ENCODE results near the gene SPZ1.

DNA sequence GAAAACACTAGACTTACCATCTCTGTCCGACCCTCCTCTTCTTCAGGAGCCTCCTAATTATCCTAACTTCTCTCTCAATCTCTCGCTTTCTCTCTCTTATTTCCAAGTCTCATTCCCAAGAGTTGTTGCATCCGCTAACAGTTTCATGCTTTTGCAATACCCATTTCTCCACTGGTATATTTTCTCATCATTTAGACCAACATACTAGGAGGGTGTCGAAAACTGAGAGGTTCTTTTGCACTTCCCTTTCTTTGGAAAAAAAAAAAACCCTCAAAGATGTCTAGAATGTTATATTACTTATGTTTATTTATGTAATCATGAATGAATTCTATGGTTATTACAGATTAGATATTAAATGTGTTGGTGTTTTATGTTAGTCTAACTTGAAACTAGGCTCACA is 35.9 kb downstream of the SPZ1 start:
- TF ChIP-seq POLR2AphosphoS5 (IDR thresholded peaks at IDR 0.05) (no peak), POLR2A (IDR thresholded peaks at IDR 0.05) (no peak)
- TF ChIP-seq, protein P1, sequence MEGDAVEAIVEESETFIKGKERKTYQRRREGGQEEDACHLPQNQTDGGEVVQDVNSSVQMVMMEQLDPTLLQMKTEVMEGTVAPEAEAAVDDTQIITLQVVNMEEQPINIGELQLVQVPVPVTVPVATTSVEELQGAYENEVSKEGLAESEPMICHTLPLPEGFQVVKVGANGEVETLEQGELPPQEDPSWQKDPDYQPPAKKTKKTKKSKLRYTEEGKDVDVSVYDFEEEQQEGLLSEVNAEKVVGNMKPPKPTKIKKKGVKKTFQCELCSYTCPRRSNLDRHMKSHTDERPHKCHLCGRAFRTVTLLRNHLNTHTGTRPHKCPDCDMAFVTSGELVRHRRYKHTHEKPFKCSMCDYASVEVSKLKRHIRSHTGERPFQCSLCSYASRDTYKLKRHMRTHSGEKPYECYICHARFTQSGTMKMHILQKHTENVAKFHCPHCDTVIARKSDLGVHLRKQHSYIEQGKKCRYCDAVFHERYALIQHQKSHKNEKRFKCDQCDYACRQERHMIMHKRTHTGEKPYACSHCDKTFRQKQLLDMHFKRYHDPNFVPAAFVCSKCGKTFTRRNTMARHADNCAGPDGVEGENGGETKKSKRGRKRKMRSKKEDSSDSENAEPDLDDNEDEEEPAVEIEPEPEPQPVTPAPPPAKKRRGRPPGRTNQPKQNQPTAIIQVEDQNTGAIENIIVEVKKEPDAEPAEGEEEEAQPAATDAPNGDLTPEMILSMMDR (IDR thresholded peaks at IDR 0.05), result no peak

Measured in stomach (tissue), 4 donors.